Ovary (tissue), 3 donors: ENCODE results near the gene C1QTNF8.

Source experiments
- CTCF ChIP-seq, 3 donors: fragments of 450-650 bp in 2 of 3; fragments of 200-600 bp in 1 of 3; IDR thresholded peaks; one replicate each; pipeline versions ENCODE4 v1.5.1 to v1.8.0; 2016 to 2022; ENCODE audit warnings: antibody characterized with exemption in 3 of 3, mild to moderate bottlenecking in 1 of 3
- EP300 ChIP-seq: sonication (generic); formaldehyde crosslinking; IDR thresholded peaks from one replicate; pipeline ENCODE4 v1.6.1; 2017; ENCODE audit warnings: antibody characterized with exemption
- POLR2A ChIP-seq: fragments of 450-650 bp; IDR thresholded peaks from one replicate; pipeline ENCODE4 v1.6.1; 2017; ENCODE audit warnings: antibody characterized with exemption, mild to moderate bottlenecking, moderate library complexity
- donor health status: DM: no; HTN: no; CAD: no.

GRCh38 chr16:1109648-1110047 is 13.6 kb upstream of the C1QTNF8 start:
- TF ChIP-seq CTCF (IDR thresholded peaks at IDR 0.05) (no peak), POLR2A (no peak), EP300 (no peak)
